ENCODE results near the gene TSPYL6. TPM values are rescaled to one million over a fixed set of nuclear protein-coding genes. Genes with fewer than 3 reads are reported as not detected.
A peak's percentile ranks its signal among the peaks of the same experiment; 100 is the strongest.

Gene TSPYL6
- polyA plus RNA-seq, 1 of the 3 experiments (the other 2 are of a cell fraction): not detected

DNA sequence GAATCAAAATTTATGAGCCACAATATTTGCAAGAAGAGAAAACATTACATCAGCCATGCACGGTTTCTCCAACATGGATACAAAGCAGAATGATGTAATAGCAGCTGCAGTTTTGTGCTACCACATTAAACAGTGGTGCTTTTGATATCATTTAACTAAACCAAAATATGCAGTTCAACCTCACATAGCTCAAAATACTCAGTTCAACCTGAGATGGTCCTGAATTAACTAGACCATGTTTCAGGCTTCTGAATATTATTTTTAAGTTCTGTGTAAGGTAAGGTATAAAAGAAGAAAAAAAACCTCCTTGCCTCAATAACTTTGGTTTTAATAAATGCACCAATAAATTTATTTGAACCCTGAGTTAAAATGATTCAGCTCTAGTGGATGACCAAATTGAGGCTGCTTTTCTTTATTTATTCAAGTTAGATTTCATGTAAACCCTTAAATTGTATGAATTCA is 18.8 kb upstream of the TSPYL6 start:
- H3K27ac ChIP-seq (ENCODE audit: low read depth in 2 of 2, low read length in 1 of 2): peak overlapping the region in 1 of 2 experiments; percentile 16; a peak in 2 of 4 replicates
- no peaks in the 10 kb centered on the region for H4K20me1 ChIP-seq (ENCODE audit: insufficient read depth)
- no peaks in the 10 kb centered on the region for H3K27me3 ChIP-seq (ENCODE audit: insufficient read depth)
- WGBS (ENCODE audit: low lambda C conversion rate): 58% methylated on average over 1 of the region's 1 CpG
- peak overlapping the region; percentile 49; the same call in 1 of the 2 replicates for H2AFZ ChIP-seq (ENCODE audit: low read depth)
- ChIA-PET CTCF (interaction anchor here (1.2 kb wide), 1 partner anchor 23 kb away, joined by 3 read pairs; no protein-coding TSS in a partner anchor), POLR2A (no interaction called here)
- H3K9ac ChIP-seq: no peak overlapping the region
- no peak overlapping the region for H3K4me3 ChIP-seq (ENCODE audit: low read depth in 2 of 2, low read length in 1 of 2)
- peaks cover 5% of the 10 kb centered on the region for H3F3A ChIP-seq (replicated peaks; ENCODE audit: insufficient read depth)
- no peaks in the 10 kb centered on the region for H3K9me2 ChIP-seq
- TF ChIP-seq JUND (IDR thresholded peaks at IDR 0.05): no peak
- TF ChIP-seq, protein P1, sequence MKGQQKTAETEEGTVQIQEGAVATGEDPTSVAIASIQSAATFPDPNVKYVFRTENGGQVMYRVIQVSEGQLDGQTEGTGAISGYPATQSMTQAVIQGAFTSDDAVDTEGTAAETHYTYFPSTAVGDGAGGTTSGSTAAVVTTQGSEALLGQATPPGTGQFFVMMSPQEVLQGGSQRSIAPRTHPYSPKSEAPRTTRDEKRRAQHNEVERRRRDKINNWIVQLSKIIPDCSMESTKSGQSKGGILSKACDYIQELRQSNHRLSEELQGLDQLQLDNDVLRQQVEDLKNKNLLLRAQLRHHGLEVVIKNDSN (IDR thresholded peaks at IDR 0.05; ENCODE audit: borderline replicate concordance, low read depth): no peak
- H3K36me3 ChIP-seq (replicated peaks in 1 of 2; ENCODE audit: control insufficient read depth in 1 of 2, insufficient read depth in 2 of 2, low read length in 1 of 2): no peaks in the 10 kb centered on the region
- peaks cover 0 to 9% of the 10 kb centered on the region in 2 experiments; a peak in 2 of 4 replicates for H3K4me1 ChIP-seq (ENCODE audit: control insufficient read depth in 1 of 2, insufficient read depth in 2 of 2, low read depth in 1 of 2, low read length in 1 of 2)
- no peaks in the 10 kb centered on the region for H3K9me3 ChIP-seq
- no peak for DNase-seq
- H3K4me2 ChIP-seq: no peak overlapping the region
- H3K79me2 ChIP-seq (ENCODE audit: insufficient read depth): no peaks in the 10 kb centered on the region

DNA sequence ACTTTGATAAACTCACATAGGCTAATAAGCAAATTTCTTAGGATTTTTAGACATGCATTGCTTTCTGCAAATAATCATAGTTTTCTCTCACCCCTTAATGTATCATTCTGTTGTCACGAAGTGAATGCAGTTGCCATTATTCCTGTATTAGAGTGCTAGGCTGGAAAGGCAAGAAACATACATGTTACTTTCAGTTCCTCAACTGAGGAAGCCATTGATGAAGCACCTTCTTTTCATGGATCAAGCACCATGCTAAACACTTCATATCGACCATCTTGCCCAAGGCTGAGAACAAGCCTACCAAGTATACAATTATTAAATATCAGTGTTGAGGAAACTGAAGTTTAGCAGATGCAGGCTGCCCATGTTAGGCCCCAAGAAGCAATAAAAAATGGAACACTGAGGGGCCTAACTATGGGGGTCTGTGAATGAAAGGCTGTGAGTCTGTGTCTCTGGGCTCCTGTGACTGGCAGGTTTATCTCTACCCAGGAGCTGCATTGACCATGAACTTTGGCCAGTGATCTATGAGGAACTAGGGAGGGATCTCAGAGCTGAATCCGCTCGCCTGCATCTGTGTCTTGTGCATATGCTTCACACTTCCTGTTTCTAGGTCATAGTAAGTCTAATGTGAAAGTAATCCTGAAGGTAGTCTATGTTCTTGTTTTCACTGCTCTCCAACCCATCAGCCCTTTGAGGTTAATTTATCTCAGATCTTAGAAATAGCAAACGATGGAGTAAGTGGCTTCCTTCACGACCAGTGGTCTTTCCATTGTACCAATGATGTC is 16.0 kb upstream of the TSPYL6 start:
- Histone ChIP-seq H3K79me2 (ENCODE audit: insufficient read depth) (no peaks in the 10 kb centered on the region), H3F3A (replicated peaks; ENCODE audit: insufficient read depth) (peaks cover 5% of the 10 kb centered on the region), H3K4me3 (ENCODE audit: low read depth in 2 of 2, low read length in 1 of 2) (no peak overlapping the region), H3K9me2 (no peaks in the 10 kb centered on the region), H3K27me3 (ENCODE audit: insufficient read depth) (no peaks in the 10 kb centered on the region), H3K9me3 (no peaks in the 10 kb centered on the region), H3K4me2 (no peak overlapping the region), H3K36me3 (replicated peaks in 1 of 2; ENCODE audit: control insufficient read depth in 1 of 2, insufficient read depth in 2 of 2, low read length in 1 of 2) (no peaks in the 10 kb centered on the region), H3K27ac (ENCODE audit: low read depth in 2 of 2, low read length in 1 of 2) (no peak overlapping the region), H3K9ac (no peak overlapping the region), H3K4me1 (ENCODE audit: control insufficient read depth in 1 of 2, insufficient read depth in 2 of 2, low read depth in 1 of 2, low read length in 1 of 2) (peaks cover 0 to 9% of the 10 kb centered on the region in 2 experiments; a peak in 2 of 4 replicates), H2AFZ (ENCODE audit: low read depth) (no peak overlapping the region), H4K20me1 (ENCODE audit: insufficient read depth) (no peaks in the 10 kb centered on the region)
- TF ChIP-seq SIN3A (IDR thresholded peaks at IDR 0.05; ENCODE audit: borderline replicate concordance, low read depth, low read length) (no peak), MXI1 (IDR thresholded peaks at IDR 0.05; ENCODE audit: low read depth, low read length) (no peak), FOXM1 (IDR thresholded peaks at IDR 0.05; ENCODE audit: low read depth) (no peak), MEF2A (IDR thresholded peaks at IDR 0.05; ENCODE audit: borderline replicate concordance, low read depth) (no peak), SMC3 (IDR thresholded peaks at IDR 0.05; ENCODE audit: low read depth, low read length) (no peak), GABPA (IDR thresholded peaks at IDR 0.05; ENCODE audit: low read depth) (no peak), TEAD4 (IDR thresholded peaks at IDR 0.05; ENCODE audit: borderline replicate concordance, insufficient read depth) (no peak)
- no peak for DNase-seq
- POLR2A ChIA-PET: no interaction called here
- CTCF ChIA-PET: interaction anchor here (0.5 kb wide), 1 partner anchor 11 kb away, joined by 3 read pairs; no protein-coding TSS in a partner anchor
- 78% methylated on average over 6 of the region's 6 CpGs for WGBS (ENCODE audit: low lambda C conversion rate)

DNA sequence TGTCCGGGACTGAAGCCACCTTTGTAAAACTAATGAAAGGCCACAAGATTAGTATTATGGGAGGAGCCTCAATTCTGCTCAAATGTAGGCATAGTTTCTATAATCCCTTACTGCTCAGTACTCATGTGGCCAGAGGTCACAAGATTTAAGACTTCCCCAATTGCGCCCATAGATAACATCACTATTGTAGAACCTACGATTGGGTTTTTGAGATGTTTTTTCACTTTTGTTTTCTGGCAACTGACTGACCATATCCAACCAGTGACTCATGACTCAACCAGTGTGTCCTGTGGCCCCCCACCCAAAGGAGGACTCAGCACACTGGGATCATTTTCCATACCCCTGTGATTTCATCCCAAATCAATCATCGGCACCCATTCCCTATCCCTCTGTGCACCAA is 15.2 kb upstream of the TSPYL6 start:
- peaks cover 5% of the 10 kb centered on the region for H3F3A ChIP-seq (replicated peaks; ENCODE audit: insufficient read depth)
- WGBS (ENCODE audit: low lambda C conversion rate): 99% methylated on average over 4 of the region's 4 CpGs
- POLR2A ChIA-PET: no interaction called here
- H3K36me3 ChIP-seq (replicated peaks in 1 of 2; ENCODE audit: control insufficient read depth in 1 of 2, insufficient read depth in 2 of 2, low read length in 1 of 2): no peaks in the 10 kb centered on the region
- H3K9me2 ChIP-seq: no peaks in the 10 kb centered on the region
- H4K20me1 ChIP-seq (ENCODE audit: insufficient read depth): no peaks in the 10 kb centered on the region
- no peak overlapping the region for H2AFZ ChIP-seq (ENCODE audit: low read depth)
- no peak for DNase-seq
- H3K9ac ChIP-seq: no peak overlapping the region
- H3K4me2 ChIP-seq: no peak overlapping the region
- no peak overlapping the region for H3K4me3 ChIP-seq (ENCODE audit: low read depth in 2 of 2, low read length in 1 of 2)
- peaks cover 0 to 9% of the 10 kb centered on the region in 2 experiments; a peak in 2 of 4 replicates for H3K4me1 ChIP-seq (ENCODE audit: control insufficient read depth in 1 of 2, insufficient read depth in 2 of 2, low read depth in 1 of 2, low read length in 1 of 2)
- no peaks in the 10 kb centered on the region for H3K27me3 ChIP-seq (ENCODE audit: insufficient read depth)
- H3K9me3 ChIP-seq: no peaks in the 10 kb centered on the region
- CTCF ChIA-PET: no interaction called here
- no peak for TF ChIP-seq ELF1 (IDR thresholded peaks at IDR 0.05)
- TF ChIP-seq JUND (IDR thresholded peaks at IDR 0.05): no peak
- no peak for TF ChIP-seq FOXM1 (IDR thresholded peaks at IDR 0.05; ENCODE audit: low read depth)
- no peak for TF ChIP-seq POLR2AphosphoS5 (IDR thresholded peaks at IDR 0.05; ENCODE audit: low read depth, low read length)
- TF ChIP-seq, protein P2, sequence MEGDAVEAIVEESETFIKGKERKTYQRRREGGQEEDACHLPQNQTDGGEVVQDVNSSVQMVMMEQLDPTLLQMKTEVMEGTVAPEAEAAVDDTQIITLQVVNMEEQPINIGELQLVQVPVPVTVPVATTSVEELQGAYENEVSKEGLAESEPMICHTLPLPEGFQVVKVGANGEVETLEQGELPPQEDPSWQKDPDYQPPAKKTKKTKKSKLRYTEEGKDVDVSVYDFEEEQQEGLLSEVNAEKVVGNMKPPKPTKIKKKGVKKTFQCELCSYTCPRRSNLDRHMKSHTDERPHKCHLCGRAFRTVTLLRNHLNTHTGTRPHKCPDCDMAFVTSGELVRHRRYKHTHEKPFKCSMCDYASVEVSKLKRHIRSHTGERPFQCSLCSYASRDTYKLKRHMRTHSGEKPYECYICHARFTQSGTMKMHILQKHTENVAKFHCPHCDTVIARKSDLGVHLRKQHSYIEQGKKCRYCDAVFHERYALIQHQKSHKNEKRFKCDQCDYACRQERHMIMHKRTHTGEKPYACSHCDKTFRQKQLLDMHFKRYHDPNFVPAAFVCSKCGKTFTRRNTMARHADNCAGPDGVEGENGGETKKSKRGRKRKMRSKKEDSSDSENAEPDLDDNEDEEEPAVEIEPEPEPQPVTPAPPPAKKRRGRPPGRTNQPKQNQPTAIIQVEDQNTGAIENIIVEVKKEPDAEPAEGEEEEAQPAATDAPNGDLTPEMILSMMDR (IDR thresholded peaks at IDR 0.05): no peak
- TF ChIP-seq SIN3A (IDR thresholded peaks at IDR 0.05; ENCODE audit: borderline replicate concordance, low read depth, low read length): no peak
- TF ChIP-seq, protein P3, sequence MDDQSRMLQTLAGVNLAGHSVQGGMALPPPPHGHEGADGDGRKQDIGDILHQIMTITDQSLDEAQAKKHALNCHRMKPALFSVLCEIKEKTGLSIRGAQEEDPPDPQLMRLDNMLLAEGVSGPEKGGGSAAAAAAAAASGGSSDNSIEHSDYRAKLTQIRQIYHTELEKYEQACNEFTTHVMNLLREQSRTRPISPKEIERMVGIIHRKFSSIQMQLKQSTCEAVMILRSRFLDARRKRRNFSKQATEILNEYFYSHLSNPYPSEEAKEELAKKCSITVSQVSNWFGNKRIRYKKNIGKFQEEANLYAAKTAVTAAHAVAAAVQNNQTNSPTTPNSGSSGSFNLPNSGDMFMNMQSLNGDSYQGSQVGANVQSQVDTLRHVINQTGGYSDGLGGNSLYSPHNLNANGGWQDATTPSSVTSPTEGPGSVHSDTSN (IDR thresholded peaks at IDR 0.05): no peak
- TF ChIP-seq SMC3 (IDR thresholded peaks at IDR 0.05; ENCODE audit: low read depth, low read length): no peak
- TF ChIP-seq TCF12 (IDR thresholded peaks at IDR 0.05): no peak
- TF ChIP-seq RFX5 (IDR thresholded peaks at IDR 0.05; ENCODE audit: low read length): no peak
- H3K79me2 ChIP-seq (ENCODE audit: insufficient read depth): no peaks in the 10 kb centered on the region
- H3K27ac ChIP-seq (ENCODE audit: low read depth in 2 of 2, low read length in 1 of 2): no peak overlapping the region

All from SK-N-SH (cell line).